Fibroblast of villous mesenchyme (primary cell): ENCODE data around the gene F8. TPM values are rescaled to one million over a fixed set of nuclear protein-coding genes. Genes with fewer than 3 reads are reported as not detected.

Experiments used
- DNase-seq: peaks from one replicate; pipeline ENCODE4 v3.0.0-alpha.2; 2010; ENCODE audit warnings: low read depth
- H3K4me3 ChIP-seq: 2 replicates; pipeline ENCODE4 v1.5.1; 2011; ENCODE audit warnings: low read depth, mild to moderate bottlenecking, low read length
- total RNA-seq: library from RNA; depleted of rRNA; stranded (reverse); fragments of >200 nt; gene quantifications from 2 replicates; pipeline ENCODE4 v1.2.3, GENCODE V29; 2012
- TF ChIP-seq, protein P1 (sequence below): IDR thresholded peaks from 2 replicates; pipeline ENCODE4 v1.5.1; 2012; ENCODE audit warnings: low read depth, mild to moderate bottlenecking, low read length; ENCODE audit not compliant: insufficient read depth

Gene F8
- 2.2 and 2.3 TPM in 2 replicates for total RNA-seq

DNA sequence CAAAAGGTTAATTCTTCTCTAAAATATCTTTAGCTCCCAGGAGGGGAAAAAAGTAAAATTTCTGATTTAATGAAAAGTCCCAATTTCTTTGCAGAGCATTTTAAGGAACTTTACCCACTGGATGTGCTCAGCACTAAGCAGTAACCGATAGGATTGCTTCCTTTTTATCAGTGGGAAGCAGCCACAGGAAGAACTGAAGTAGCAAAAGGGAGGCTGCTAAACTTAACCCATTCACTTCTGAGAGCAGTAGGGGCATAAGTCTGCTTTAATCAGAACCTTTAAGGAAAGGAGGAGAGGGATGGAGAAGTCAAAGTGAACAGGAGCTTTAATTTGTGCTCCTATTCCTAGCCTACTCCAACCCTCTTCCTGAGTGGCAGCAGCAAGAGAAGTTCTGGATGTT, at the start of gene F8:
Gene F8, minus strand, starts transcription at position 139 of the 400 bp plus-strand sequence. CDS start 171 bp downstream, outside the sequence.
- no peak for DNase-seq
- TF ChIP-seq, protein P1, sequence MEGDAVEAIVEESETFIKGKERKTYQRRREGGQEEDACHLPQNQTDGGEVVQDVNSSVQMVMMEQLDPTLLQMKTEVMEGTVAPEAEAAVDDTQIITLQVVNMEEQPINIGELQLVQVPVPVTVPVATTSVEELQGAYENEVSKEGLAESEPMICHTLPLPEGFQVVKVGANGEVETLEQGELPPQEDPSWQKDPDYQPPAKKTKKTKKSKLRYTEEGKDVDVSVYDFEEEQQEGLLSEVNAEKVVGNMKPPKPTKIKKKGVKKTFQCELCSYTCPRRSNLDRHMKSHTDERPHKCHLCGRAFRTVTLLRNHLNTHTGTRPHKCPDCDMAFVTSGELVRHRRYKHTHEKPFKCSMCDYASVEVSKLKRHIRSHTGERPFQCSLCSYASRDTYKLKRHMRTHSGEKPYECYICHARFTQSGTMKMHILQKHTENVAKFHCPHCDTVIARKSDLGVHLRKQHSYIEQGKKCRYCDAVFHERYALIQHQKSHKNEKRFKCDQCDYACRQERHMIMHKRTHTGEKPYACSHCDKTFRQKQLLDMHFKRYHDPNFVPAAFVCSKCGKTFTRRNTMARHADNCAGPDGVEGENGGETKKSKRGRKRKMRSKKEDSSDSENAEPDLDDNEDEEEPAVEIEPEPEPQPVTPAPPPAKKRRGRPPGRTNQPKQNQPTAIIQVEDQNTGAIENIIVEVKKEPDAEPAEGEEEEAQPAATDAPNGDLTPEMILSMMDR = no peak
- H3K4me3 ChIP-seq = no peak within 1 kb of the TSS

DNA sequence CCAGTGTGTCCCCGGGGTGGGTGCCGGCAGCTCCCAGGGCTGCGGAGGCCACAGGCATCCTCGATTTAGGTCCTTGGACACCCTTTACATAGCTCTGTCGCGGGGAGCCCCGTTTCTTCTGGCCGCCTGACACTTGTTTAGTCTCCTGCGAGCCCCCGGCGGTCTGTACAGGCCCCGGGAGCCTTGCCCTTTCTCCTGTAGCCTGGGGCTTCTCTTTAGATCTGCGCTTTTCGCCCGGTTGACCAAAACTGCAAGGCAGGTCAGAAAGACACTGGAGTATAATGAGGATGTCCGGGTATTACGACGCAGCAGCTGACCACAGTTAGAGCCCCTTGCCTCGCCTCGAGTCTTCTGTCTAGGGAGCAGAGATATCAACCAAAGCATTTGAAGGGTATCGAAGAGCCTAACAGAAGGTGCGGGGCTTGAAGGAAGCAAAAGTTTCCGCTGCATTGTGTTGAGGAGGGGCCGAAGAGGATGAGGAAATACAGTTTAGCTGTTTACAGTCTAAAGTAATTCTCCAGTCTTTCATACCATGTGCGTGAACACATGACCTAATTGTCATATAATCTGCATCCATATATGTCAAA, 49.3 kb upstream of the F8 start:
- H3K4me3 ChIP-seq = peak overlapping the region; percentile 77
- DNase-seq = peak; percentile 22
- TF ChIP-seq, protein P1 = no peak

DNA sequence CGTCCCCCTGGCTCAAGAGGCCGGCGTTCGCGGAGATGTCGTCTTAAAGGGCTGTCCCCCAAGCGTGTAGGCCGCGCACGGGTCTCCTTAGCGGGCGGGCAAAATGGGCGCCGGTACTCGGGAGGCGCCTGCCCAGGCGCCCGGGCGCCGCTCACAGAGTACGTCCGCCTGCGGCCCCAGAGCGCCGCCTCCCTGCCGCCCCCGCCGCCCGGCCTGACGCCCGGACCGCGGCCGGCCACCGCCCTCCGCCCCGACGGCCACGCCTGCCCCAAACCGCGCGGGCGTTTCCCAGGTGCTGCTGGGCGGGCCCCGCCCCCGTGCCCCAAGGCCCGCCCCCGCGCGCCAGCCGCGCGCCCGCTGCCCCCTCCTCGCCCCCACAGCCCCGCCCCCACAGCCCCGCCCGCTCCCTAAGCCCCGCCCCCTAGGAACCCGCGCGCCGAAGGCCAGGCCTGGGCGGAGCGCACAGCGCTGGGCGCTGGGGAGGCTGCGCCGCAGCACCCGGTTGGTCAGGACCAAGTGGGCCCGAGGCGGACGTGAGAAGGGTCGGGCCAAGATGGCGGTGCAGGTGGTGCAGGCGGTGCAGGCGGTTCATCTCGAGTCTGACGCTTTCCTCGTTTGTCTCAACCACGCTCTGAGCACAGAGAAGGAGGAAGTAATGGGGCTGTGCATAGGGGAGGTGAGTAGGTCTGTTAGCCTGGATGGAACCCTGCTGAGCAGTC, 48.6 kb upstream of the F8 start, which contains the start of the genes BRCC3, CMC4 and MTCP1:
Gene BRCC3, plus strand, starts transcription at position 534 of the 719 bp plus-strand sequence. Its CDS starts 20 bp downstream, at position 554.
Gene CMC4, minus strand, starts transcription at position 162 of the 719 bp plus-strand sequence. CDS start 7,113 bp downstream, outside the sequence.
Gene MTCP1, minus strand, starts transcription at position 162 of the 719 bp plus-strand sequence. CDS start 5,126 bp downstream, outside the sequence.
- H3K4me3 ChIP-seq = peak within 1 kb of the TSS; percentile 77
- TF ChIP-seq, protein P1 = no peak
- peak; percentile 81 for DNase-seq

DNA sequence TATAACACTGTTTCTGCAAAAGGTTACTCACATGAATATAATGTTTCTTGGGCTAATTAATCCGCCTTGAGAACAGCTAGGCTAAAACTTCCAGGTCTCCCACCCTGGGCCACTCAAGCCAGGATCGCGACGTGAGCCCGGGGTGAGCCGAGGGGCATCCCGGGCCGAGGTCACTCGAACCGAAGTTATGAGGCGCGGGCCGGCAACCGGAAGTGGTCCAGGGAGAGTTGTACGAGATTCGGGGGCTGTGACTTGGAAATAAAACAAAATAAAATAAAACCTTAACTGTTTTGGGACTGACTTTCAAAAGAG, 48.1 kb upstream of the F8 start:
- DNase-seq = no peak
- peak overlapping the region; percentile 69 for H3K4me3 ChIP-seq
- TF ChIP-seq, protein P1 = no peak

DNA sequence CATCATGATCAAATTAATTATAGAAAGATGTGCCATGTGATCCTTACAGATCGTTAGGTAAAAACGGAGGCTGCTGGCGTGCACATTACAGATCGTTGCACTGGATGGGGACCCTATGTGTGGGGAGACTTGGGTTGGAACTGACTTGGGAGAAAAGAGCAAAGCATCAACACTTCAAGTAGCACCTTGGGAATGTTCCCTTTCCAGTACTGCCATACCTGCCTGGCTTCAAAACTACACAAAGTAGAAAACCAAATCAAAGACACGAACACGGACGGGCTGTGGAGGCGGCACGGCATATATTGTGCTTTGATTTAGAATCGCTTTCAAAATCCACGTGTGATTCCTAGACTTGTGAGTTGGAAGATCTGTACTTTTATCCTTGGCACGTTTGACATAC, 47.5 kb upstream of the F8 start:
- peak overlapping the region; percentile 69 for H3K4me3 ChIP-seq
- TF ChIP-seq, protein P1 = no peak
- peak; percentile 2 for DNase-seq

DNA sequence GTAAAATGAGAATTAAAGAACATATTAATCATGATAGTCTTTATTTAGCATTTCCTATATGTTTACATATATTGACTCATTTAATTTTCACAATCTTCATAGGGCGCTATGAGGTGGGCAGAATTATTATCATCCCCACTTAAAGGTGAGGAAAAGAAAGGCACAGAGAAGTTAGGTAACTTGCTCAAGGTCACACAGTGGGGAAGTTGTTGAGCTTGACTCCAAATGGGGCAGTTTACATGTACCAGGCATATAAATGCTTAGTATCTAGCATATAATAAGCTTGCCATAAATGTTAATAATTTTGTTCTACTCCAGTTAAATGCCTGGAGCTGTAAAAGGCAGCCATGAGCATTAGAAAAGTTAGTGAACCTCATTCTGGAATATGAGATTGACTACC, 46.9 kb upstream of the F8 start:
- no peak for DNase-seq
- TF ChIP-seq, protein P1 = no peak
- H3K4me3 ChIP-seq = peak overlapping the region; percentile 69
